ENCODE results near the gene PLEKHA5.
"Not testable (repeated sequence)": the region's sequence is repeated elsewhere in the genome, so short reads cannot be mapped to it uniquely, and the experiment has no call there.

The PLEKHA5 gene

DNA sequence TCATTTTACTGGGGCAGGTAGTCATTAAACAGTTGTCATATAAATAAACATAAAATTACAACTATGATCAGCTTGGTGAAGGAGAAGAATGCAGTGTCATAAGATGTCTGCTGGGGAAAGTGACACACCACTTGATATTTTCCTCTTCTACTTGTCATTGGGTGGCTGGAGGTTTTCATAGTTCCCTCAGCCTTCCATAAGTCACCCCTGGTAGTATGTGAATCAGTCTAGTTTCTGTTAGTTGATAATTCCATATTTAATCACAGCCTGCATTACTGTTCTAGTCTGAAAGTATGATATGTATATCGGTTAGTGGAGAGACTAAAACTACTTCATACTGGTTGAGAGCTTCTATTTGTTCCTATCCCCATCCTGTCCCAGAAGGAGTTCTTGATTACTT, 38.2 kb downstream of the PLEKHA5 start:
- DNase-seq = no peak

GRCh38 chr12:19168644-19169043, 39.1 kb downstream of the PLEKHA5 start:
- DNase-seq = no peak

- DNase-seq = no peak
Measured at GRCh38 chr12:19169222-19169621, 39.7 kb downstream of the PLEKHA5 start.

DNA sequence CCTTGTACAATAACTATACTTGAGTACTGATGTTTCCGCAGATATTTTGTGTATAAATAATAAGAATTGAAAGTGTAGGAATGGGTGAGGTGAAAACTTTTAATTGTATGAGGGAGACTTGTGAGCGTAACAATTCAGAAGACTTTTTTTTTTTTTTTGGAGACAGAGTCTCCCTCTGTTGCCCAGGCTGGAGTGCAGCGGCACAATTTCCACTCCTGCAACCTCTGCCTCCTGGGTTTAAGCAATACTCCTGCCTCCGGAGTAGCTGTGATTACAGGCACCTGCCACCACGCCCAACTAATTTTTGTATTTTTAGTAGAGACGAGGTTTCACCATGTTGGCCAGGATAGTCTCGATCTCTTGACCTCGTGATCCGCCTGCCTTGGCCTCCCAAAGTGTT, 40.8 kb downstream of the PLEKHA5 start:
- DNase-seq = not testable (repeated sequence)

DNA sequence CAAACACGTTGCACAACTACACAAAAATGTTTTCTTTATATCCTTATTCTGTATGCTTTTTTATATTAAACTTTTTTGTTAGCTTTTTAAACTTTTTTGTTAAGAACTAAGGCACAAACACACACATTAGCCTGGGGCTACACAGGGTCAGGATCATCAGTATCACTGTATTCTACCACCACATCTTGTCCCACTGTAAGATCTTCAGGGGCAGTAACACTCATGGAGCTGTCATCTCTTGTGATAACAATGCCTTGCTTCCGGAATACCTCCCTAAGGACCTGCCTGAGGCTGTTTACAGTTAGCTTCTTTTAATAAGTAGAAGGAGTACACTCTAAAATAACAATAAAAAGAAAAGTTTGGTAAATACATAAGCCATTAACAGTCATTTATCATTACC, 42.2 kb downstream of the PLEKHA5 start:
- DNase-seq = no peak

DNA sequence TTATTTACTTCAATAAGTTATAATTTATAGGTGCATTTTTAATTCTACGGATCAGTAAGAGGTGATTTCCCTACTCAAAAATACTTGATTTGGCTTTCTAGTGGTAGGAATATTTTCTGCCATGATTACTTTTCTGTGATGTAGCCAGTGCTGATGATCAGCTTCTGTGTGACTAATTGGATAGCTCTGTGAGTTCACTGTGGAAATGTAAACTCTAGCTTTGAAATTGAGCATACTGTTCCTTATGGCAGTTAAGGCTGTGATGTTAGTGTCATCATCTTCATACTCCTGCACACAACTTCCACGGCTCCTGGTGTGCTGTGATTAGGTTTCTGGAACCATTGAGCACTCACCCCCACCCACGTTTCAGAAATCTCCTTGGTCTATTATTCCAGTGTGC, 48.2 kb downstream of the PLEKHA5 start:
- no peak for DNase-seq

GRCh38 chr12:19179986-19180385, 50.5 kb downstream of the PLEKHA5 start:
- DNase-seq = no peak

DNA sequence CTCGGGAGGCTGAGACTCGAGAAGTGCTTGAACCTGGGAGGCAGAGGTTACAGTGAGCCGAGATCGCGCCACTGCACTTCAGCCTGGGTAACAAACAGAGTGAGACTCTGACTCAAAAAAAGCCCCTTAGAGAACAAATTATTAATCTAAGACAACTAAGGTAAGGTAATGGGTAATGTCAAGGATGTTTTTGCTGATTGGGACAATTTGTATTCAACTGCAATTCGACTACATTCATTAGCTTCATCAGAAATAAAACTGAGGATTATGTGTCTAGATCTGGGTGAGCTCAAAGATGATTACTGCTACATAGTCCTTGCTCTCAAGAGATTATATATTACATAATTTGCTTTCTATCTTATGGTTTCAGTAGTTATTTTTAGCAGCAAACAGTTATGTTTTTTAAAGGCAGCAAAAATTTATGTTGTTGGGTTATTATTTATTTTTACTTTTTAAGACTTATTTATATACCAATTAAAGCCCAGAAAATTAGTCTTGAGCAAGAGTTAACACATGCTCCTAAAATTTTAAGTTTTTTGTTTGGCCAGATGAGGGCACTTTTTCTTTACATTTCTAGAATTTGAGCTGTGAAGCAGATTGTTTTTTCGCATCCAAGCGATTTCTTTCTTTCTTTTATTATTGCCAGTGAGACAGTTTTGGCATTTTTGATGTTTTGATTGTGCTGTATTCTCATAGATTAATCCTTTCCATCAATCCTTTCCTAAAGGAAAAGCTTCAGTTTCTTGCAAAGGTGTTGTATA, 52.3 kb downstream of the PLEKHA5 start:
- peak; percentile 23 for DNase-seq

DNA sequence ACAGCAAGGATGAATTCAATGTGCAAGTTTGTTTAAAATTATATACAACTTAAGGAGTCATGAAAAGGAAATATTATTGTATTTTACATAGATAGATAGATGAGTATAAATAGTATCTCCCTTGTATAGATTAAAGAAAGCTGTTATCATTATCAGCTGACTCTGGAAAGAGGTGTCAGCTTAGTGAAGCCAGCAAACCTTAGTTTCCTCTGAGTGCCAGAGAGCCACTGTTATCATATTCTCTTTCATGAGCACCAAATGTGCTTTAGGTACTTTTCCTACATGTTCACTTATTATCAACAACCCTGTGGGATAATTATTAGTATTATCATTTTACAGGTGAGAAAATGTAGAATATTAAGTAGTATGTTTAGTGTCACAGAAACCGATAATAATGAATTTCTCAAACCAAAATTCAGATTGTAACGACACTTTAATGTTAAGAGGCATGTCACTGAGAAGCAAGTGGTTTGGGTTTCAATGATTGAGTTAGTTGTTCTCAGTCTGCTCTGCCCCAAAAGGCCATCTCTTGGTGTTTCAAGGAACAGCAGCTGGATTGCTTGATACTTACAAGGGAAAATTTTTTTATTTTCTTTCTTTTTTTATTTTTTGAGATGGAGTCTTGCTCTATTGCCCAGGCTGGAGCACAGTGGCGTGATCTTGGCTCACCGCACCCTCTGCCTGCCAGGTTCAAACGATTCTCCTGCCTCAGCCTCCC, 53.7 kb downstream of the PLEKHA5 start:
- DNase-seq = no peak

GRCh38 chr12:19185262-19185929, 55.9 kb downstream of the PLEKHA5 start:
- no peak for DNase-seq

GRCh38 chr12:19186722-19187661, 57.5 kb downstream of the PLEKHA5 start:
- DNase-seq = peak; percentile 64

DNA sequence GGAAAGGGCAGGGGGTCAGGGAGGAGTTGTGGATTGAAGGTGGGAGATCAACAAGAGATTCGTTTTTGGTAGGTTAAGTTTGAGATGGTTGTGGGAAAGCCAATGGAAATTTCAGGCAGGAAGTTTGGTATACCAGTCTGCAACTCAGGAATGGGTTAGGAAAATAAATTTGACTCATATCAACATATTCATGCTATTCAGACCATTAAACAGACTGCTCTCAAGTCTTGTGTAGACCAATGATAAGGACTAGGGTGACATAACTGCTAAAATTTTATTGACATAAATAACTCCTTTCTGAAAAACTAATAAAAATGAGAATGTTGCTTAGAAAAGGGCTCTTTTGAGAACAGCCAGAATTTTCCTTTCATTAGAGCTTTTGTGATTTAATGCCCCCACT, 60.0 kb downstream of the PLEKHA5 start:
- DNase-seq = no peak

GRCh38 chr12:19190292-19191031, 60.9 kb downstream of the PLEKHA5 start:
- no peak for DNase-seq

GRCh38 chr12:19191089-19191488, 61.6 kb downstream of the PLEKHA5 start:
- DNase-seq = no peak

DNA sequence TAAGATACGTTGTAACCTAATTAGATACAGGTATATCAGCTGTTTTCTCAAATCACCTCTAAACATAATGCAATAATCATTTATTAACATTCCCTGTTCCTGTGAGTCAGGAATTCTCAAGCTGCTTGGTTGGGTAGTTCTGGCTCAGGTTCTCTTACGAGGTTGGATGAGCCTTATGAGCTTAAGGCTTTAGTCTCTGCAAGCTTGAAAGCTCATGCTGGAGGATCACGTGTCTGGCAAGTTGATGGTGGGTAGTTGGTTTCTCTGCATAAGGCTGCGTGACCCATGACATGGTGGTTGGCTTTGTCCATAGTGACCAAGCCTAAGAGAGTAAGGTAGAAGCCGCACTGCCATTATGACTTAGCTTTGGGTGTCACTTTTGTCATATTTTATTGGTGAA, 62.0 kb downstream of the PLEKHA5 start:
- no peak for DNase-seq

DNA sequence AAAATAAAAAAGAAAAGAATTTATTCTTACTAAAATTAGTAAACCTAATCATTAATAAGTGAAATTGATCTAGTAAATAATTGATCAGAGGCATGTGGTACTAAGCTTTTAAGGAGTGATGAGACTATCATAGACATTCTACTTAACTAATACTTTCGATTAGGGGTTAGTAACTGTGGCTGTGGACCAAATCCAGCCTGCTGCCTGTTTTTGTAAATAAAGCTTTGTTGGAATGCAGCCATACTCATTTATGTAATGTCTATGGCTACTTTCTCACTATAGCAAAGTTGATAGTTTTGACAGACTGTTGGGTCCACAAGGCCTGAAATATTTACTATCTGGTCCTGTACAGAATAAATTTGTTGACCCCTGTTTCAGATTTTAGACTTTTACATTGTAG, 63.2 kb downstream of the PLEKHA5 start:
- peak; percentile 54 for DNase-seq

DNA sequence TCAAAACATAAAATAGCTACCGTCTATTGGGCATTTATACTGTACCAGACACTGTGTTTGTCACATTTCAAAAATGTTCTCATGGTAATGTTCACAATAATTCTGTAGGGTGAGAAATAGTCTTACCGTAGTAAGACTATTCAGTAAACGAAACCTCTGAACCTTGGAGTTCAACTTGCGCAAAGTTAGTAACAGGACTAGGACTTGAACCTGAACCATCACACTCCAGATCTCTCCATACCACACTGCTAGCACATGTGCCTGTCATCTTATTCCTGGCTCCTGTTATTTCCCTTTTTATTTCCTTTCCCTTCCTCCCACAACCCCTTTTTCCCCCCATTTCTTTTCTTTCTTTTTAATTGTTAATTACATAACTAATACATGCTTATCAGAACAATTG, 65.4 kb downstream of the PLEKHA5 start:
- peak; percentile 29 for DNase-seq

GRCh38 chr12:19196959-19197630, 67.6 kb downstream of the PLEKHA5 start:
- peak; percentile 71 for DNase-seq

GRCh38 chr12:19198272-19198671, 68.7 kb downstream of the PLEKHA5 start:
- DNase-seq = no peak

GRCh38 chr12:19199332-19199731, 69.8 kb downstream of the PLEKHA5 start:
- no peak for DNase-seq

- DNase-seq = no peak
Measured at GRCh38 chr12:19200261-19200660, 70.7 kb downstream of the PLEKHA5 start.

All from NCI-H1105 treated with DMSO at 0.1 percent for 48 hours (cell line).